GM21515 (cell line): Measurements from ENCODE around the gene RAD23B.
"Not testable (repeated sequence)": the region's sequence is repeated elsewhere in the genome, so short reads cannot be mapped to it uniquely, and the experiment has no call there.

Source experiments
- ATAC-seq: cut with Tn5 transposase; IDR thresholded peaks from one replicate; pipeline ENCODE4 v1.9.1; 2021; ENCODE audit not compliant: unreplicated experiment

The RAD23B gene

GRCh38 chr9:107282759-107283622 lies at the start of gene RAD23B:
TSS of gene RAD23B (plus strand) at chr9:107283279. CDS start at chr9:107283630, 351 bp downstream.
- ATAC-seq: peak; percentile 90

DNA sequence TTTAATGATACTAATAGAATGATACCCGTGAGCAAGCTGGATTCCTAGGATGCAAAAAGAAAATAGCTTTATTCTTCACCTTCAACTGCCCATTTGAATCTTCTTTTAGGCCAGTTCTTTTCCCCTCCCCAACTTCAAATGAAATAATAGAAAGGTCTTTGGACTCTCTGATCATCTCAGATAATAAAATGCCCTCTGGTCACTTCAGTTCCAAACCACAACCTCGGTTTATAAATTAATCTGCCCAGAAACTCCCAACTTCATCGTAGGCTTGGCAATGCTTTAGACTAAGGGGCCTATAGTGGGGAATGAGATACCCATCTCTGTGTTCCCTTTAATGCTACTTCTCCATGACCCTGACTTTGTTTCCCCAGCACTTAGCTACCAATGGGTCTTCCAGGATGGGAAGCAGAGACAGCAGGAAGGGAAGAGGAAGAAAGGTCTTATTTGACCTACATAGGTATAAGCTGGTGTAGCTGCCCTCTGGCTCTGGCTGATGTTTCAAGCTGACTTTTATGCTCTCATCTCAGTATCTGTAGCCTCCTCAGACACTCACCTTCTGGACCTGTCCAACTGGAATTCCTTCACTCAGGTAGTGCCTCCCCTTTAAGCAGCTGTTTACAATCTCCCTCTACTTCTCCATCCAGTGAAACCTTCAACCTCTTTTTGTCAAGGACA lies 47.2 kb upstream of the RAD23B start:
- ATAC-seq: no peak

- no peak for ATAC-seq
These were observed 45.2 kb upstream of the RAD23B start for GRCh38 chr9:107237873-107238272.

- no peak for ATAC-seq
These were observed 43.6 kb upstream of the RAD23B start for GRCh38 chr9:107239474-107239873.

- no peak for ATAC-seq
These were observed 42.8 kb upstream of the RAD23B start for GRCh38 chr9:107240260-107240659.

DNA sequence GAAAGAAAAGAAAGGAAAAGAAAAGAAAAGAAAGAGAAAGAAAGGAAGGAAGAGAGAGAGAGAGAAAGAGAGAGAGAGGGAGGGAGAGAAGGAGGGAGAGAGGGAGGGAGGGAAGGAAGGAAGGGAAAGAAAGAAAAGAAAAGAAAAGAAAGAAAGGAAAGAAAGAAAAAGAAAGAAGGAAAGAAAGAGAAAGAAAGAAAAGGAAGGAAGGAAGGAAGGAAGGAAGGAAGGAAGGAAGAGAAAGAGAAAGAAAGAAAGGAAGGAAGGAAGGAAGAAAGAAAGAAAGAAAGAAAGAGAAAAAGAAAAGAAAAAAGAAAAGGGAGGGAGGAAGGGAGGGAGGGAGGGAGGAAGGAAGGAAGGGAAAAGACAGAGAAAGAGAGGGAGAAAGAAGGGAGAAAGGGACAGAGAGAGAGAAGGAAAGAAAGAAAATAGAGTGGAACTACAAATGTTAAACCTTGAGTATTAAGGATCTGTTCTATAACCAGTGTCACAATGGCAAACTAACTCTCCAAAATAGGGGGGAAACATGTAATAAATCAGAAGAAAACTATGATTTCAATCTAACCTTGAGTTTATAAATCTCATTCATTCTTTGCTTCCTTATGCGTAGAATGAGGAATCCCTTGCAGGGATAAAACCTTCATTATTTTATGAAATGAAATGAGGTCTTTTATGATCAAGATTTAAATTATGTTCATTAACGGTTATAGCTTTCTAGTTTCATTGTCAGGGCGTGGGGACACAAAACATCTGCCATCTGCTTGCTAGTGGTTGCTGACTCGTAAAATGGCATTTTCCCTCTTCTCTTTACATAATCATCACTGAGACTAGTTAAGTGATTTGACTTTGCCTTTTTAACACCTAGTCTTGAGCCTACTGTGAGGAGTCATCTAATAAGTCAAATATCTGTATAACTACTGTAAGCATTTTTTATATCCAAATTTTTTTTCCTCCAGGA lies 40.7 kb upstream of the RAD23B start:
- no peak for ATAC-seq

GRCh38 chr9:107243742-107244141 lies 39.3 kb upstream of the RAD23B start:
- ATAC-seq: peak; percentile 62

DNA sequence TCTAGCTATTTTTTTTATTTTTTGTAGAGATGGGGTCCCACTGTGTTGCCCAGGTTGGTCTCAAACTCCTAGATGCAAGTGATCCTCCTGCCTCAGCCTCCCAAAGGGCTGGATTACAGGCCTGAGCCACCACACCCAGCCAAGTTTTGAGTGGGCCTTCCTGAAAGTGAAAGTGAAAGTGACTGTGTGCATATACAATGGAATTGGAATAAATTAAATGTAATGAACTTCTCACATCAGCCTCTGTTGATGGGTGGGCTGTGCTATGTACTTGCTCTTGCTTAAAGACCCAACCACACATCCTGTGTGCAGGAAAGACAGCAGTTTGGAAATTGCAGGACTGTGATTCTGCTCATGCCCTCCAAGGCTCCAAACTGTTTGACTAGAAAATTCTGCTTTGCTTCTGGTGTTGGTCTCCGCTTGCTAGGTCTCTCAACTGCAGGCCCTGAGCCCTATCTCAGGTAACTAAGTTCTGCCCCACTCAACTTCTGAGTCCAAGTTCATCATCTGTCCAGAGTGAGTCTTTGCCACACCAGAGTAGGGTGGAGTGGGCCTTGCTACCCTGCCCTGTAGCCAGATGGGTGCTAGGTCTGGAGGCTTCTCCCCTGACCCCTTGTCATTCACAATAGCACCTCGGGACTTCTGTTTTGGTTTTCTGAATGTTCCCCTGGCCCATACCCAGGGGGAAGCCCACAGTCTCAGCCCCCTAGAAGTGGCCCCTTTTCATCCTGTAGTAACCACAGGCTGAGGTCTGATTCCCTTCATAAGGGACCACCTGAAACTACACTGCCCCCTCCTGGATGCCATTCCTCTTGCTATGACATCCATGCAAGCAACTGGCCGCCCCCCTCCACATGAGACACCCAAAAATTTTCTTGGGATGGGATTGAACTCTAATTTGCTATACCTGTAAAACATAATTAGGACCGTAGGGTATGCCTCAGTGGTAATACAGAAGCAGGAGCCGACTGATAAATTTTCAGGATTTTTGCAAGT lies 36.5 kb upstream of the RAD23B start:
- no peak for ATAC-seq

- ATAC-seq: no peak
These were observed 34.4 kb upstream of the RAD23B start for GRCh38 chr9:107248714-107249113.

DNA sequence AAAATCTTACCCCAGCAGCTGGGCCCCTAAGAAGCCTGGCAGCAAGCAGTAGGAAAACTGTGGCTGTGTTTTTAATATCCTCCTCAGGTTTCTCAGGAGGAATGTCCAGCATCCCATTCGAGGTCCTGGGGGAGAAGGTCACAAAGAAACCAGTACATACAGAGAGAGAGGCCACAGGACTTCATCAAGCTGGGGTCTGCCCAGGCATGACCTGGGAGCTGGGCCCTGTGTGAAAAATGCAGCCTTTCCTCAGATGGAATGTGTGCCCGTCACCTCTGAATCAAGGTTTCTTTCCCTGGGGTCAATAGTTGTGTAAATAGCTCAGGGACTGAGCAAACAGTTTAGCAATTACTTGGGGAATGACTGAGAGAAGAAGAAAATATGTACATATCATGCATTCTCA lies 33.9 kb upstream of the RAD23B start:
- ATAC-seq: no peak

DNA sequence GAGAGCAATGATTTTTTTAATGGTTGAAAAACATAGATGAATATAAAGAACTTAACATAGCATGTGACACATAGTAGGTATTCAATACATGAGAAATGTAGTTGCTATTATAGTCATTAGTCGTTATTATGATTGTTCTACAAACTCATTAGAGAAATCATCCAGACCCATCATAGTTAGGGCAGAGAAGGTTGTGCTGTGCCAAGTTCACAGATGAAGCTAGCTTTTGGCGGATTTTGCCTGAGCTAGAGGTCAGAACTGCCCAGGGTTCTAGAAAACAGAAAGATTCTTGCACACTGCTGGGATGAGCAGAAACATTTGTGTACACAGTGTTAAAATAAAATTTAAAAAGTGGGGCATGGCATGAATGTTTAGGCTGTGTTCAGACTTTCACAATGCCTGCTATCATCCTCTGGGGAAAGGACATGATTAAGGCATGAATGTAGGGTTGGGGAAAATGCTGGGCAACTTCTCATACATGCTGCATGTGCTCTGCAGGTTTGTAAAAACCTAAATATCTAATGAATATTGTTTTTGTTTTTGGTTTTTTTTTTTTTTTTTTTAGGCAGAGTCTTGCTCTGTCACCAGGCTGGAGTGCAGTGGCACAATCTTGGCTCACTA lies 33.3 kb upstream of the RAD23B start:
- ATAC-seq: no peak

- ATAC-seq: no peak
These were observed 31.2 kb upstream of the RAD23B start for GRCh38 chr9:107251756-107252322.

GRCh38 chr9:107258919-107259318 lies 24.2 kb upstream of the RAD23B start:
- ATAC-seq: no peak

- ATAC-seq: not testable (repeated sequence)
These were observed 23.2 kb upstream of the RAD23B start for GRCh38 chr9:107259751-107260313.

GRCh38 chr9:107260437-107261081 lies 22.5 kb upstream of the RAD23B start:
- ATAC-seq: peak; percentile 100

DNA sequence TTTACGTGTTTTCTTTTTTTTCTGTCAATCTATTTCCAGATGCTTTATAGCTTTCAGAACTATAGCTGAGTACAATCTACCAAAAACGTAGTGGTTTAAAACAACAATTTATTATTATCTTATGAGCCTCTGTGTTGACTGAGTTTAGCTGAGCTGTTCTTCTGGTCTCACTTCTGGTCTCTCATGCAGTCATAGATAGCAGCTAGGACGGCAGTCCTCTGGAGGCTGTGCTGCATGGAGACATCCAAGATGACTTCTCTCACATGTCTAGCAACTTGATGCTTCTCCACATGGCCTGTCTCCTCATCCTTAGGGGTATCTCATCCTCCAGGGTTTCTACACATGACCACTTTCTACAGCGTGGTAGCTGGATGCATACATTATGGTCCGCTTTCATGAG lies 22.0 kb upstream of the RAD23B start:
- ATAC-seq: no peak

- no peak for ATAC-seq
These were observed 19.8 kb upstream of the RAD23B start for GRCh38 chr9:107263289-107263688.

DNA sequence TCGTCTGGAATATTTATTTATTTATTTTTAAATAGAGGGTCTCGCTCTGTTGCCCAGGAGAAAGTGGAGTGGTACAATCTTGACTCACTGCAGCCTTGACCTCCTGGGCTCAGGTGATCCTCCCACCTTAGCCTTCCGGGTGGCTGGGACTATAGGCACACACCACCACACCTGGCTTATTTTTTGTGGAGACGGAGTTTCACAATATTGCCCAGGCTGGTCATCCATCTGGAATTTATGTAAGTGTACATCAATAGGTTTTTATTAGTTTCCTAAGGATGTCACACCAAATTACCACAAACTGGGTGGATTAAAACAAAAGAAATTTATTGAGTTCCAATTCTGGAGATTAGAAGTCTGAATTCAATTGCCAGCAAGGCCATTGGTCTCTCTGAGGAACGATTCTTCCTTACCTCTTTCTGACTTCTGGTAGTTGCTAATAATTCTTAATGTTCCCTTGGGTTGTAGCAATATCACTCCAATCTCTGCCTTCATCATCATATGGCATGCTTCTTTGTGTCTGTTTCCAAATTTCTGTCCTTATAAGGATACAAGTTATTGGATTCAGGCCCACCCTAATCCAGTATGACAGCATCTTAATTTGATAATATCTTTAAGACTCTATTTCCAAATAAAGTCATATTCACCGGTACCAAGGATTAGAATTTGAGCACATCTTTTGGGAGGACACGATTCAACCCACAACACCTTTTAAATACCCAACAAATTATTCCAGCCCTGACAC lies 16.3 kb upstream of the RAD23B start:
- ATAC-seq: no peak
